Measurements from ENCODE around the gene PTPN22.
A peak's percentile ranks its signal among the peaks of the same experiment; 100 is the strongest.

GRCh38 chr1:113874012-113874879 lies 2.7 kb upstream of the PTPN22 start:
- TF ChIP-seq, protein P1, sequence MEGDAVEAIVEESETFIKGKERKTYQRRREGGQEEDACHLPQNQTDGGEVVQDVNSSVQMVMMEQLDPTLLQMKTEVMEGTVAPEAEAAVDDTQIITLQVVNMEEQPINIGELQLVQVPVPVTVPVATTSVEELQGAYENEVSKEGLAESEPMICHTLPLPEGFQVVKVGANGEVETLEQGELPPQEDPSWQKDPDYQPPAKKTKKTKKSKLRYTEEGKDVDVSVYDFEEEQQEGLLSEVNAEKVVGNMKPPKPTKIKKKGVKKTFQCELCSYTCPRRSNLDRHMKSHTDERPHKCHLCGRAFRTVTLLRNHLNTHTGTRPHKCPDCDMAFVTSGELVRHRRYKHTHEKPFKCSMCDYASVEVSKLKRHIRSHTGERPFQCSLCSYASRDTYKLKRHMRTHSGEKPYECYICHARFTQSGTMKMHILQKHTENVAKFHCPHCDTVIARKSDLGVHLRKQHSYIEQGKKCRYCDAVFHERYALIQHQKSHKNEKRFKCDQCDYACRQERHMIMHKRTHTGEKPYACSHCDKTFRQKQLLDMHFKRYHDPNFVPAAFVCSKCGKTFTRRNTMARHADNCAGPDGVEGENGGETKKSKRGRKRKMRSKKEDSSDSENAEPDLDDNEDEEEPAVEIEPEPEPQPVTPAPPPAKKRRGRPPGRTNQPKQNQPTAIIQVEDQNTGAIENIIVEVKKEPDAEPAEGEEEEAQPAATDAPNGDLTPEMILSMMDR (IDR thresholded peaks at IDR 0.05): peak; percentile 18 to 51 (median 35)
- TF ChIP-seq POLR2A (IDR thresholded peaks at IDR 0.05): no peak
- no peak for TF ChIP-seq POLR2AphosphoS5 (IDR thresholded peaks at IDR 0.05)
- no peak for TF ChIP-seq EP300 (IDR thresholded peaks at IDR 0.05; ENCODE audit: low read depth)
